ENCODE measurements around the gene THEM5. TPM values are rescaled to one million over a fixed set of nuclear protein-coding genes. Genes with fewer than 3 reads are reported as not detected.
"Not testable (repeated sequence)": the region's sequence is repeated elsewhere in the genome, so short reads cannot be mapped to it uniquely, and the experiment has no call there.

The THEM5 gene
- total RNA-seq, 4 donors from 2014 or later, result not detected

GRCh38 chr1:151858886-151859665, 5.6 kb upstream of the THEM5 start:
- intact Hi-C loops (cut with DNase I; ENCODE audit: low total_unique reads), result no loop called here
- Histone ChIP-seq H3K4me1 (no peaks in the 10 kb centered on the region), H3K9me3 (no peaks in the 10 kb centered on the region), H3K36me3 (no peaks in the 10 kb centered on the region), H3K4me3 (no peak overlapping the region), H3K27ac (no peak overlapping the region), H3K27me3 (no peaks in the 10 kb centered on the region)
- TF ChIP-seq POLR2A (IDR thresholded peaks at IDR 0.05), result no peak
- TF ChIP-seq, protein P1, sequence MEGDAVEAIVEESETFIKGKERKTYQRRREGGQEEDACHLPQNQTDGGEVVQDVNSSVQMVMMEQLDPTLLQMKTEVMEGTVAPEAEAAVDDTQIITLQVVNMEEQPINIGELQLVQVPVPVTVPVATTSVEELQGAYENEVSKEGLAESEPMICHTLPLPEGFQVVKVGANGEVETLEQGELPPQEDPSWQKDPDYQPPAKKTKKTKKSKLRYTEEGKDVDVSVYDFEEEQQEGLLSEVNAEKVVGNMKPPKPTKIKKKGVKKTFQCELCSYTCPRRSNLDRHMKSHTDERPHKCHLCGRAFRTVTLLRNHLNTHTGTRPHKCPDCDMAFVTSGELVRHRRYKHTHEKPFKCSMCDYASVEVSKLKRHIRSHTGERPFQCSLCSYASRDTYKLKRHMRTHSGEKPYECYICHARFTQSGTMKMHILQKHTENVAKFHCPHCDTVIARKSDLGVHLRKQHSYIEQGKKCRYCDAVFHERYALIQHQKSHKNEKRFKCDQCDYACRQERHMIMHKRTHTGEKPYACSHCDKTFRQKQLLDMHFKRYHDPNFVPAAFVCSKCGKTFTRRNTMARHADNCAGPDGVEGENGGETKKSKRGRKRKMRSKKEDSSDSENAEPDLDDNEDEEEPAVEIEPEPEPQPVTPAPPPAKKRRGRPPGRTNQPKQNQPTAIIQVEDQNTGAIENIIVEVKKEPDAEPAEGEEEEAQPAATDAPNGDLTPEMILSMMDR (IDR thresholded peaks at IDR 0.05), result no peak
- no peak for DNase-seq

- no peak overlapping the region for H3K27ac ChIP-seq
- intact Hi-C loops (cut with DNase I; ENCODE audit: low total_unique reads), result no loop called here
These were observed 4.7 kb upstream of the THEM5 start for GRCh38 chr1:151858030-151858746.

GRCh38 chr1:151855933-151856332, 2.4 kb upstream of the THEM5 start:
- TF ChIP-seq, protein P1 (IDR thresholded peaks at IDR 0.05), result no peak
- no peak for TF ChIP-seq POLR2A (IDR thresholded peaks at IDR 0.05)
- DNase-seq, result no peak
- Histone ChIP-seq H3K4me3 (no peak overlapping the region), H3K4me1 (no peaks in the 10 kb centered on the region), H3K9me3 (no peaks in the 10 kb centered on the region), H3K36me3 (no peaks in the 10 kb centered on the region), H3K27me3 (no peaks in the 10 kb centered on the region), H3K27ac (peak overlapping the region; percentile 34 to 50)
- intact Hi-C loops (cut with DNase I; ENCODE audit: low total_unique reads), result no loop called here

More at GRCh38 chr1:151858030-151858746, 4.7 kb upstream of the THEM5 start:
- no peak for DNase-seq
- Histone ChIP-seq H3K9me3 (no peaks in the 10 kb centered on the region), H3K36me3 (no peaks in the 10 kb centered on the region), H3K4me1 (no peaks in the 10 kb centered on the region), H3K4me3 (no peak overlapping the region), H3K27me3 (no peaks in the 10 kb centered on the region)
- TF ChIP-seq, protein P1 (IDR thresholded peaks at IDR 0.05), result no peak
- no peak for TF ChIP-seq POLR2A (IDR thresholded peaks at IDR 0.05)

GRCh38 chr1:151855516-151855915, 2.0 kb upstream of the THEM5 start:
- H3K4me3 ChIP-seq; H3K36me3 ChIP-seq; H3K9me3 ChIP-seq; H3K4me1 ChIP-seq; intact Hi-C loops (cut with DNase I; ENCODE audit: low total_unique reads); H3K27me3 ChIP-seq: not testable (repeated sequence)
- DNase-seq, result peak in 1 of 2 donors; percentile 37
- H3K27ac ChIP-seq, result peak overlapping the region; percentile 34 to 50

GRCh38 chr1:151854658-151855057, 1.1 kb upstream of the THEM5 start:
- intact Hi-C loops (cut with DNase I; ENCODE audit: low total_unique reads), result no loop called here
- no peak for DNase-seq
- TF ChIP-seq, protein P1 (IDR thresholded peaks at IDR 0.05), result no peak
- no peak for TF ChIP-seq POLR2A (IDR thresholded peaks at IDR 0.05)

More at GRCh38 chr1:151854658-151855057, 1.1 kb upstream of the THEM5 start:
- Histone ChIP-seq H3K36me3 (no peaks in the 10 kb centered on the region), H3K27ac (no peak overlapping the region), H3K27me3 (no peaks in the 10 kb centered on the region), H3K4me1 (no peaks in the 10 kb centered on the region), H3K4me3 (no peak overlapping the region), H3K9me3 (no peaks in the 10 kb centered on the region)

Data from uterus (tissue), 4 donors.